HS-5 (cell line): ENCODE data around the gene LAMTOR1.

Source experiments
- DNase-seq: peaks from one replicate; pipeline ENCODE4 v3.0.0-alpha.2; 2012; ENCODE audit warnings: low read depth

Gene LAMTOR1

DNA sequence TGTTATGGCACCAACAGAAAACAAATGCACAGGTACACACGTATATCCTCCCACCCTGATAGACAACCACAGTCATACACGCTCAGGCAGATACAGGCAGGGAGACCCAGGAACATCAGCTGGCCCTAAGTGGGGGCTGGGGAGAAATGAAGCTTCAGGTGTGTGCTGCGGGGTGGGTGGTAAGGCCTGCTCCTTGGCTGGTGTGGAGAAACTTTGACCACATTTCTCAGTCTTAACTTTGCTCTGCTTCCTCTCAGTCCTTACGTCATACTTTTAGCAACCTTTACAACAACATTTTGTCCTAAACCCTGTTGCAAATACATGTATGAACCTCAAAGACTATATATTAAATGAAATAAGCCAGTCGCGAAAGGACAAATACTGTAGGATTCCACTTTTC lies 16.1 kb upstream of the LAMTOR1 start:
- no peak for DNase-seq

DNA sequence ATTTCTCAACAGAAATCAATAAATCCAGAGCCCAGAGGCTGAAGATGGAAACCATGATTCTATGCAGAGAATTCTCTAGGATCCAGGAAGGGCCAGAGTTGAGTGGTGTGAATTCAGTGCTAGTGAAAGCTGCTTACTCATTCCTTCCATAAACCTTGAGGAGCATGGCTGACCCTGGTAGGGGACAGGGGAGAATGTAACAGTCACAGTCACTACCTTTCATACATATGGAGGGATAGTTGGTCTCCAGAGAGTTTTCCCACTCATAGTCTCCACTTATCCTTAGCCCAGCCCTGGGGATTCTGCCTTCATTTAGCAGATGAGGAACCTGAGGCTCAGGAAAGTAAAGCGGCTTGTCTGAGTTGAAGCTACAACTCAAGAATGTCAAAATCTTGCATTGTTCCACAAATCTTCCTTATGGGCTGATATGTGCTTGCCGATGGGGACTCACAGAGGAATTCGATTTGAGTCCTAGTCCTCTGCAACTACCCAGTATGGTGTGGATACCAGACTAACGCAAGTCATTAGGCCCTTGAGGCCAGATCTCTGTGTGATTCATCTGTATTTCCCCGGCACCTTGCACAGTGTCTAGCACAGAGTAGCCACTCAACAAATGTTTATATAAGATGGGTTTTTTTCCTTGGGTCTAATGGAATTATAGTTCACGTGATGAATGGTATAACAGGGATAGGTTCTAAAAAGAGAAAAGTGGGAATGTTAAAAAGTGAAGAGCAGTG lies 13.1 kb upstream of the LAMTOR1 start:
- no peak for DNase-seq

- peak; percentile 41 for DNase-seq
Measured at GRCh38 chr11:72114570-72114969, 11.5 kb upstream of the LAMTOR1 start.

- DNase-seq: peak; percentile 55
Measured at GRCh38 chr11:72112978-72113808, 10.1 kb upstream of the LAMTOR1 start.

- DNase-seq: peak; percentile 99
Measured at GRCh38 chr11:72112143-72112977, 9.3 kb upstream of the LAMTOR1 start, which contains the start of gene ANAPC15. TSS of gene ANAPC15 (minus strand) at chr11:72112695. CDS start at chr11:72111276, 1,419 bp downstream.

DNA sequence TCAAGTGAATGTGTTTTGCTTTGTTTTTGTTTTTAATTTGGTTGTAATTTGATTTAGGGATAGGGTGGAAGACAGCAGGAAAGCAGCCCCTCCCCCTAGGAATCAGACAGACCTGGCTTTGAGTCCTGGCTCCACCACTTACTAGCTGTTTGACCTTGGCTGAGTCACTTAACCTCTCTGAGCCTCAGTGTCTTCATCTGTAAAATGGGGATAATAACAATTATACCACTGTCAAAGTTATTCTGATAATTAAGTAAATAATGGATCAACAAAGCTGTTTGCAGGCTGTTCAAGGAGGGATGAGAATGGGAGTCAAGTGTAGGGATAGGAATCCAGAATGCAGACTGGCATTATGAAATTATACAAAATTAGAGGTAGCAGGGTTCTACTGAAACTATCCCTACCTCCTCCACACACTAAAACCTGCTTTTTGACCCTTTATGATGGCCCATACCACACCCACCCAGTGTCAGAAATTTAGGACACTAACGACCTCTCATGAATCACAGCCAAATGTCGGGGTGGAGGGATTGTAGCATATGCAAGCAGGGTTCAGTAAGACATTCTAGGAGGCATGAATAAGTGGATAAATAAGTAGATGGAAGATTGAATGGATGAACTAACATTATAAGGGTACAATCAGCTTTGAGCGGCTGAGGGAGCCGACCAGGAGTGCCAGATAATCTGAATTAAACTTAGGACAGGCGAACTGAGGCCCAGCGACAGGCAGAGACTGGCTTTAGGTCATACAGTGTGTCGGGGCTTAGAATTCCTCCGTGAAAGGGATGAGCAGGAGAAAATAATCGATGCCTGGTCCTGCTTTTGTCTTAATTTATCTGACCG lies 8.4 kb upstream of the LAMTOR1 start:
- DNase-seq: no peak

DNA sequence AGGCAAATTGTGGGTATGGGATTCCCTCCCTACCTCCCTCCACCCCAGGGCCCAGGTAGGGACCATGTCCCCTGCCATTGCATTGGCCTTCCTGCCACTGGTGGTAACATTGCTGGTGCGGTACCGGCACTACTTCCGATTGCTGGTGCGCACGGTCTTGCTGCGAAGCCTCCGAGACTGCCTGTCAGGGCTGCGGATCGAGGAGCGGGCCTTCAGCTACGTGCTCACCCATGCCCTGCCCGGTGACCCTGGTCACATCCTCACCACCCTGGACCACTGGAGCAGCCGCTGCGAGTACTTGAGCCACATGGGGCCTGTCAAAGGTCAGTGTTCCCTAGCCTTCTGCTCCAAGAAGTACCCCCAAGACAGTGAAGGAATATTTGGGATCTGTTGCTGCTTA lies 2.8 kb upstream of the LAMTOR1 start, which contains the start of gene TOMT:
TSS of gene TOMT (plus strand) at position 37 of the 400 bp plus-strand sequence. CDS start at position 65, 28 bp downstream.
- DNase-seq: no peak

- DNase-seq: no peak
Measured at GRCh38 chr11:72103754-72104167, 664 bp upstream of the LAMTOR1 start.

DNA sequence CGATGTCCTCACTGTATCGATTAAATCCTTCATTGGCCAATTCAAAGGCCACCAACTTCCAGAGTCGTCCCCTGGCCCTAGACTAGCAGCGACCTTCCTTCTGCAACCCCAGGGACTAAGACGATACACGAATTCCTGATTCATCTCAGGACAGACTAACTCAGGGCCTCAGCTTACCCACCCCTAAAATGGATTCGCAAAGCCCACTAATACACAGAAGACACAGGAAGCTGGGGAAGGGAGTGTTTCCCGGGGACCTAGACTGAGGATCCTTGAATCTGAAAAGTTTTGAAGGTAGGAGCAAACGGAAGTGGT lies 509 bp downstream of the LAMTOR1 start:
- DNase-seq: no peak

DNA sequence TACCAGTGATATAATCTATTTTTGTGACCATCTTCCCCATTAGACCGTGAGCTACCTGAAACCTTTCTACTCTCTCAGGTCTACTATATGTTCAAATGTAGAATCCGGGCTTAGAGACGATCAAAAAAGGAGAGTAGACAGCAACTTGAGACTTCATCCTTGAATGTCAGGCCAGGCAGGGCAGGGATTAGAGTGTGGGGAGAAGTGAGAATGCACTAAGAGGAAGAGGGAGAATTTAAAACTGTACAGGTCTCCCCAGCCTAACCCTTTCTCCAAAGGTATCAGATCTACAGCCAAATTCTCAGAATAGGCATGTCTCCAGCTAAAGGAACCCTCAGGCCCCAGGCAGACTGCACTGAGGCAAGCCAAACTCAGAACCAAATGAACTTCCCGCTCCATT lies 935 bp downstream of the LAMTOR1 start:
- no peak for DNase-seq

DNA sequence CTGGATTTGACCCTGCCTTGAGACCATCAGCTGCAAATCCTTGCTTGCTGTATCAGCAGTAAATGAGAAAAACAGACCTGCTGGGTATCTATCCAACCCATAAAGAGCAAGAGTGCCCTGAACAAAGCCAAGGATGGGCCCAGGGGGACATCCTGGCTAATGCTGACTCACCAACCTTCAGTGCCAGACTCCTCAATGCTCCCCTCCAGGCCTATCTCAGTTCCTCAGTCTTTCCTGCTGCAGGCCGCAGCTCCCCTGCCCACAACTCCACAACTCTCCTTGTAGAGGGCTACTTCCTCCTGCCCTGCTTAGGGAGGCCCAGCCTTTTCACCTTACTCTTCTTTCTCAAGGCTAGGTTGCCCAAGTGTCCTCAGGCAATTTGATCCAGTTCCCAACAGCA lies 2.6 kb downstream of the LAMTOR1 start:
- no peak for DNase-seq

GRCh38 chr11:72100009-72100408 lies 3.1 kb downstream of the LAMTOR1 start:
- no peak for DNase-seq

- DNase-seq: no peak
Measured at GRCh38 chr11:72098741-72099140, 4.4 kb downstream of the LAMTOR1 start.

- DNase-seq: no peak
Measured at GRCh38 chr11:72091292-72091691, 11.8 kb downstream of the LAMTOR1 start.

- no peak for DNase-seq
Measured at GRCh38 chr11:72088076-72088808, 14.9 kb downstream of the LAMTOR1 start.

DNA sequence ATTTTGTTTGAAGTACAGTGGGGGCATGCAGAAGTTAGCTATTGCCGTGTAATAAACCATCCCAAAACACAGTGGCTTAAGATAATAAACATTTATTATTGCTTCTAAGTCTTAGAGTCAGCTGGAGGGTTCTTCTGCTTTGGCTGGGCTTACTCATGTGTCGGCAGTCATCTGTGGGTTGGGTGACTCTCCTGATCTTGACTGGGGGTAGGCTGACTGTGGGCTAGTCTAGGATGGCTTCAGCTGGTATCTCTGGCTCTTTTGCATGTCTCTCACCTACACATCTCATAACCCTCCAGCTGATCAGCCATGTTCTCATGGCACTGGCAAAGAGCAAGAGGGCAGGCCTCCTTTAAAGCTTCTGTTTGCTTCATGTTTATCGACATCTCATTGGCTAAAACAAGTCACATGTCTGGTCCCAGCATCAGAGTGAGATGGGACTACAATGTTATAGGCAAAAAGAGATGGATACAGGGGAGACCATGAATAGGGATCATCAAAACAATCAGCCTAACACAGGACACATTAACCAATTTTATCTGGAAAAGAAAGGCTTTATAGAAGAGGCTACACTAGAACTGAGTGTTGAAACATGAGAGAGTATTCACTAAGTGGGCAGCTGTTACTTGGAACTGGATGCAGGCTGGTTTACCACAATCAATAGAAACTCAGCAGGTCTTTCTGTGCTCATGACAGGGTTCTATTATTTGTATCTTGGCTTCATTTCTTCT lies 17.3 kb downstream of the LAMTOR1 start:
- DNase-seq: no peak

DNA sequence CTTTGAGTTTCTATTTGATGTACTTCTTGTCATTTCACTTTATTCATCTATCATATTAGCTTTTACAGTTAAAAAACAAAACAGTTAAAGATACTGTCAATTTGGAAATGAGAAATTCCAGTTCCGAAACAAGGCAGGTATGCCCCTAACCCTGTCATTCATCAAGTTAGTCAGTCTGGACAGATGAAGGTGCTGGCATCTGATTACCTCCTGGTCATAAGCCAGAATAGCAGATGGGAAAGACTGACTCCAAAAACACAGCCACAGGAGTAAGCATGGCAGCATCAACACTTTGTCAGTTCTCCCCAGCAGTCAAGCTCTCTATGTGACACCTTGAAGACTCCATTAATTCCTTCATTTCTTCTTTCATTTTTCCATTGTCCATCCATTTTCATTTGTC lies 18.1 kb downstream of the LAMTOR1 start:
- no peak for DNase-seq

DNA sequence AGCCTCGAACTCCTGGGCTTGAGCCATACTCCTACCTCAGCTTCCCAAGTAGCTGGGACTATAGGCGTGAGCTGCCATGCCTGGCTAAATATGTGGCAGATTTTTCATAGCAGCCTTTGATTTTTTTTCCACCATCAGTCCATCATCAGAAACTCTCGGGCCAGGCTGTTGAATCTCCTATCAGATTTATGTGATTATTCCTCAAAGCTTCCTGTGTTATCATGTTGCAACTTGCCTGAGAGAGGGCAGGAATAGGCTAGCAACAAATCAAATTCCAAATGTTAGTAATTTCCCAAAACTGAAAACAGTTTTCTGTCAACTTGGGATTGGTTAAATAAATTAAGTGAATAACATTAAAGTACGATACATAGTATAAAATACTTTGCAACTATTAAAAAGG lies 19.0 kb downstream of the LAMTOR1 start:
- no peak for DNase-seq

DNA sequence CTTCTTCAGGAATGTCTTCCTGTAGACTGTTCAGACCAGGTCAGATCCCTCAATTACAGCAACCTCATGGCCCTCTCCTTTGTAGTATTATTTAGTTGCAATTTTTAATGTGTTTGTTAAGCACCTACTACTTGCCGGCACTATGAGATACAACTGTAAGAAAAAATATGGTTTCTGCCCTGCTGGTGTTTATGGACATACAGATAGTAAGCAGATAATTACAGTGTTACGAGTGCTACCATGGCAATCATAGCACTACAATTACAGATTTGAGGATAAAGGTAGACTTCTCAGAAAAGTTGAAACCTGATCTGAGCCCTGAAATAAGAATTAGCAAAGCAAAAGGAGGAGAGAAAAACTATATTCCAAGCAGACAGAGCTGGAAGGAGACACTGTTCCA lies 19.7 kb downstream of the LAMTOR1 start:
- no peak for DNase-seq

GRCh38 chr11:72081821-72082453 lies 21.2 kb downstream of the LAMTOR1 start:
- no peak for DNase-seq
